HG03354 (cell line): ENCODE results near the gene ASTN2.
A peak's percentile ranks its signal among the peaks of the same experiment; 100 is the strongest.

Source experiments
- ATAC-seq: cut with Tn5 transposase; IDR thresholded peaks from one replicate; pipeline ENCODE4 v1.9.1; 2021; ENCODE audit warnings: mild to moderate bottlenecking; ENCODE audit not compliant: unreplicated experiment, poor library complexity, severe bottlenecking

ASTN2 gene

DNA sequence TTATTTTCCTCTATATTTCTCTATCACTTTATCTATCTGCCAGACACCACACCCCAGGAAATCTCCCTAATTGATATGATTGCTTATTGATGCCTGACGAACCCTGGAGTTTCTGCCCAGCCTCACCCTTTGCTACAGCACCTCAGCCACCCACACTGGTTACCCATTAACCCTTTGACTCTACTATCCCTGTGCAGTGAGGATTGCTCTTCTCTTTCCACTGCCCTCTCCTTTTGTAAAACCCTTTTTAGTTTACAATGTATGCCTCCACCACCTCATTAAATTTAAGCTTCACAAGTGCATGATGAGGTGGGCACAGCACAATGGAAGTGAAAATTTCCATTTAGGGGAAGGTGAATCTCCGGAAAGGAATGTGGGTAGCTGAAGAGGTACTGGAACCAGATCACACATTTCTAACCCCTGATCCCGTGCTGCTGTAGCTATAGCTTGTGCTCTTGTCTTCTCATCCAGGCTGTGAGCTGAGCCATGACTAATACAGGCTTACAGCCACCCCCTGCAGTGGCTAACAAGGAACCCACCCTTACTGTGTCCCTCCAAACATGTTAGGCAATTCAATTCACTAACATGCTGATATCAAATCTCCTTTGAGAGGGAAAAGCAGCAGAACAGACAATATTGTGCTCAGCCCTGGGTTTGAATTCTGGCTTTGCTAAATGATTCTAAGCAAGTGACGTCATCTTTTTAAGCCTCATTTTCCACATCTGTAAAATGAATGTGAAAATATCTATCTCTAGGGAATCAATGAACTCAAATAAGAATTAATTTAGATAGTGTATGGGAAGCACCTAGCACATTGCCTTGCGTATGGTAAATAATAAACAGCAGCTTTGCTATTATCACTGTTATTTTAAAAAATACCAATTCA is 914.6 kb downstream of the ASTN2 start:
- ATAC-seq, result no peak

DNA sequence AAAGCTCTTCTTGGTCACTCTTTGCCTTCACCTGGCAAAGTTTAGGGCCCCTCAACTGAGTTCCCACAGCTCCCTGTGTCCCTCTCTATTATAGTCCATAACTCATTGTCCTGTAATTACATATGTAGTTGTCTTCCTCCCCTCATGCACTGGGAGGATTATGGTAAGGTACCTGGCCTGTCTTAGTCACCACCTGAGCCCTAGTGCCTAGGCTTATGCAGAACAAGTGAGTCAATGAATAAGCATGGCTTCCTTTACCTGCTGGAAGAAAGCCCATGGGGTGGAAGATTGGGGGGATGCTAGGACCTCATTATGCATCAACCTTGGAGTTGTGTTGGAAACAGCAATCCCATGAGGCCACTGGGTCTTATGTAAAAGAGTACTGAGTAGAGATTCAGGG is 915.4 kb downstream of the ASTN2 start:
- no peak for ATAC-seq

DNA sequence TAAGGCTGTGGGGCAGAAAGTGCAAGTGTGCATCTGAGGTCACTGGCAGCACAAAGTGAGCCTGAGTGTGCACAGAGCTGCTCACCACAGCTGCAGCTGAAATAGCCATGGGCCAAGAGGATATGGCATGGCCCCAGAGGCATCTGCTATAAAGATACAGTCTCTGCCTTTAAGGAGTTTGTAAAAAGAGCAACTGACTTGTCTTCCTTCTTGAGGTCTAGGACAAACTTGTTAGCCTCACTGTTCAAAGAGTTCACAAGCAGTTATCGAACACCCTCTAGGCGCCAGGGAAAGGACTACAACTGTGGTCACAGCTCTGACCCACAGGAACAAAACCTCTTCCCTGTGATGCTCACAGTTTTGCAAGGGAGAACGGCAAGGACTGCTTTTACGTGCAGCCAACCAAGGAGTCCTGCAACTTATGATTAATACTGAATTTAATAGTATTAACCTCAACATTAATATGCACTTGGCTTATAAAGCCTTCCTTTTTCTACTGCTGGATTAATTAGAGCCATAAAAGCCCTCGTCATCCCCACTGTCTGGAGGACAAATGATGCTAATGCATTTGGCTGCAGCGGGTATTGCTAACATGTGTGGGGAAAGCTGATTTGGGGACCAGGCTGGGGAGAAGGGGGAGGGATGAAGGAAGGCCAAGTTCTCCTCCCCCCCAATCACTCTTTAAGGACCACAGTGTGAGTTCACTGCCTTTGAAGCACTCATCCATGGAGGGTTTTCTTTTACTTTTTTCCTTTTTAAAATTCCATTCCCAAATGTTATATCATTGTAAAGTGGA is 917.6 kb downstream of the ASTN2 start:
- ATAC-seq, result no peak

GRCh38 chr9:116496167-116496566 is 918.7 kb downstream of the ASTN2 start:
- no peak for ATAC-seq

- no peak for ATAC-seq
Observed at GRCh38 chr9:116495725-116496124, 919.1 kb downstream of the ASTN2 start.

- ATAC-seq, result peak; percentile 76
Observed at GRCh38 chr9:116494815-116495634, 919.8 kb downstream of the ASTN2 start.

DNA sequence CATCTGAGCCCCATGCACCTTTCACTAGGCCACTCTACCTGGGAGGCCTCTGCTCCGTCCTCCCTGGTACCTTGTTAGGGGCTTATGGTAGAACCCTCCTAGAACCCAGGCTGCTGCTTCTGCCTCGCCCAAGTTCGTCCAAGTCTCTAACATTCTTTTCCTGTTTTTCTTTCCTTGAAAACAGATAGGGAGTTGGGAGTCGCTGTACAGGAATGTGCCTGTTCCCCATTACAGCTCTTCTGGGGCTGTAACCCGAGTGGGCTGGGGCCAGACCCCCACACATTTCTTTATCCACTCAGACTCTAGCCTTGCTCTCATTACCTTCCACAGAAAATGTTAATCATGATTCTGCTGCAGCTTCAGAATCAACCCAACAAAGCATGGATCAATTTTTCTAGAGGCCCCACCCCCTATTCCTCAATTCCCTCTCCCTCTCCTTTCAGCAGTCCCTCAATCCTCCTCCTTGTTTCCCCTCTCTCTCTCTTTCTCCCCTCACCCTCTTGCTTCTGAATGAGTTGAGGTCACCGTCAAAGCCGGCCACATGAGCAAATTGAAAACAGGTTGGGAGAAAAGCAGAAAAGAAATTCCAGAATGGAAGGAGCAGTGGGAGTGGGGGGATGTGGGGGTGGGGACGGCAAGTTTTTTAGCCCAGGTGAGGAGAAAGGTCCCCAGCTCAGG is 921.5 kb downstream of the ASTN2 start:
- ATAC-seq, result no peak

DNA sequence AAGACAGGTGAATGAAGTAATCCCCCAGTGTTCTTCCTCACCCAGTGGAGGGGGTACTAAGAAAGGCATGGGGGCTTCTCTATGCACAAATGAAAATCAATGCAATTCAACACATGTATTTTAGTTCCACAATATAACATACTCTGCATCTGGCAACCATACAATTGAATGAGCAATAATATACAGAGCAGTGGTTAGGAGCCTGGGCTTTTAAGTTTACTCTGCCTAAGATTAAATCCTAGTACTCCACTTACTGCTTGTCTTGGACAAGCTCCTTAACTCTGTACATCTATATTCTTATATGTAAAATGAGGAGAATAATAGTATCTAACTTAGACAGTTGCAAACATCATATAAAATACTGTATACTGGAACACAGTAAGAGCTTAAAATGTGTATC is 923.2 kb downstream of the ASTN2 start:
- no peak for ATAC-seq

DNA sequence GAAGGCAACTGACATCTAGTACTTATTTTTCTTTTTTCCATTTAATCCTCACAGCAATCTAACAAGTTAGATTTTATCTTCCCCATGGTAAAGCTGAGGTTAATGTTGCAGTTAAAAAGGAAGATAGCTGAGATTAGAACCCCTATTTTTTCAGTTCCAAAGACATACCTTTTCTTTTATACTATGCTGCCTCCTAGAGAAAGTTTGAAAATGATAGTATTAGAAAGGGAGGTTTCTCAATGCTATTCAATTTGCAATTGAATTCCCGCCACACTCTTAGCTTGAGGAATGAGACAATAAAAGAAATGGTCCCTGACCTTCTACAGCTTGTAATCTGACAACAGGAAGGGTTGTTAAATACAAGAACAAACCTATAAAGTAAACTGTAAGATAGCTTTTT is 923.6 kb downstream of the ASTN2 start:
- no peak for ATAC-seq

GRCh38 chr9:116490321-116490720 is 924.5 kb downstream of the ASTN2 start:
- no peak for ATAC-seq

GRCh38 chr9:116488373-116488772 is 926.5 kb downstream of the ASTN2 start:
- no peak for ATAC-seq

DNA sequence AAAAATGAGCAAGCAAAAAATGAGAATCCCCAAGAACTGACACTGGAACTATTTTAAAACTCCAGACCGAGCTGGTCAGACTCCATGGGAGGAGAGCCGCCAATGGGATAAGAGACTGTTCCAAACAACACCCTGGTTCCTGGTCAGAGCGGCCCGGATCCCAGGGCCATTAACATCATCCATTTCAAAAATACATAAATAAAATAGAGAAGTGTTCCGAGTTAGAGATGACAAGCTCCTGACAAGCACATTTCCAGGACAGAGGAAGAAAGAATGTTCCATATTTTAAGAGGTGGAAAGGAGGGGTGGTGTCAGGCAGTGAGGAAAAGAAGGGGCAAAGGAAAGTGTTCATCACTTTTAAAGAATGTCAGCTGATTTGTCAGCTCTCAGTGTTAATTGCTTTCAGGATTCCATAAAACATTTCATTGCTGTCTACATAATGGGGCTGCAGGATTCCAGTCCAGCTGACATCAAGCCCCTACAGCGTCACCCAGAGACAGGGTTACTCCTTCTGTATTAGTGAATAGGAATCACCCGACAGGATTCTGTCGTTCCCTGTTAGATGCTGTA is 930.3 kb downstream of the ASTN2 start:
- no peak for ATAC-seq

DNA sequence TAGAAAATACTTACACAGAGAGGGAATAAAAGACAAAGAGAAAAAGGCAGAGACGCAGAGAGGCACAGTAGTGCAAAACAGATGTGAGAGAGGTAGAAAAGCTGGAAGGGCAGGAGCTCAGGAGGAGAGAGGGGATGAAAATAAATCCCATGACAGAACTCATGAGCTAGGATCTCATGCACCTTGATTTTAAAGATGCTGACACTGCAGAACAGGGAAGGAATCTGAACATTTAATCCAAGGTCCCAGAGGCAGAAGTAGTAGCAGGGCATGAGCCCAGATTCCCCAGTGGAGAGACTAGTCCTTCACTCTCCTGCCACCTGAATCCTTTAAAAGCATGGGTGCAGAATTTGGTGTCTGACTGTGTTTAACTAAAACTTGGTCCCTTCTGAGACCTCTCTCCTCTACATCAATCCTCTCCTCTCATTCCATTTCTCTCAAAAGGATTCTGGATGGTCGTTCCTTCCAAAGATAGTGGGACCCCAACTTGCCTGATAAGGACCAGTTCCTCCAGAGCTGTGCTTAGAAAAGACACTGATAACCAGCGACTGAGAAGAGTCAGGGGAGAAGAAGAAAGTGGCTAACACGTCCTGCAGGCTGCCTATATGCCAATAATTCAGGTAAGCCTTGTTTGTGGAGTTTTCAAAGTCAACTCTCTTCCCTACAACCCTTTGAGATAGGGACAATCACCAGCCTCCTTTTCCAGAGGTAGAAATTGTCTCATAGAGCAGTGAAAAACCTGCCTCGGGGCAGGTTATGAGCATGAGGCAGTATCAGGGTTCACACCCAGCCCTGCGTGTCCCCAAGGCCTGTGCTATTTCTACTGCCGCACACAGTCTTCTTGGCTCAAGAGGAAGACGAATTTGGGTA is 931.0 kb downstream of the ASTN2 start:
- ATAC-seq, result no peak

GRCh38 chr9:116482740-116483139 is 932.1 kb downstream of the ASTN2 start:
- no peak for ATAC-seq

- ATAC-seq, result no peak
Observed at GRCh38 chr9:116480700-116481099, 934.2 kb downstream of the ASTN2 start.

- no peak for ATAC-seq
Observed at GRCh38 chr9:116479967-116480366, 934.9 kb downstream of the ASTN2 start.

- ATAC-seq, result no peak
Observed at GRCh38 chr9:116479056-116479544, 935.8 kb downstream of the ASTN2 start.

- no peak for ATAC-seq
Observed at GRCh38 chr9:116477584-116478141, 937.2 kb downstream of the ASTN2 start.
